Smooth muscle cell (in vitro differentiated cells): ENCODE measurements around the gene AOPEP. TPM values are rescaled to one million over a fixed set of nuclear protein-coding genes. Genes with fewer than 3 reads are reported as not detected.

Experiments
- DNase-seq: peaks from one replicate; lab custom pipeline; 2025; ENCODE audit not compliant: unreplicated experiment; lab: John Stamatoyannopoulos, UW
- H2AFZ ChIP-seq: fragments of 200-600 bp; sonication (generic); 2 replicates; pipeline ENCODE4 v1.6.0; 2016; ENCODE audit warnings: antibody characterized with exemption, low read depth, mild to moderate bottlenecking
- H3F3A ChIP-seq: fragments of 200-600 bp; sonication (generic); 2 replicates; pipeline ENCODE4 v1.6.0; 2017; ENCODE audit warnings: antibody characterized with exemption, low read depth
- H3K27ac ChIP-seq: fragments of 200-600 bp; sonication (generic); 2 replicates; pipeline ENCODE4 v1.5.1; 2016; ENCODE audit warnings: low read depth, mild to moderate bottlenecking
- H3K27me3 ChIP-seq: fragments of 200-600 bp; sonication (generic); 2 replicates; pipeline ENCODE4 v1.6.1; 2016; ENCODE audit warnings: low read depth, mild to moderate bottlenecking
- H3K36me3 ChIP-seq: fragments of 200-600 bp; sonication (generic); 2 replicates; pipeline ENCODE4 v1.5.1; 2016; ENCODE audit warnings: low read depth
- H3K4me1 ChIP-seq: fragments of 200-600 bp; sonication (generic); 2 replicates; pipeline ENCODE4 v1.5.1; 2016; ENCODE audit warnings: low read depth
- H3K4me2 ChIP-seq: fragments of 200-600 bp; sonication (generic); 2 replicates; pipeline ENCODE4 v1.6.0; 2016; ENCODE audit warnings: mild to moderate bottlenecking
- H3K4me3 ChIP-seq: fragments of 200-600 bp; sonication (generic); 2 replicates; pipeline ENCODE4 v1.5.1; 2016; ENCODE audit warnings: mild to moderate bottlenecking
- H3K79me2 ChIP-seq: fragments of 200-600 bp; sonication (generic); 2 replicates; pipeline ENCODE4 v1.6.0; 2016; ENCODE audit warnings: low read depth, mild to moderate bottlenecking
- H3K9ac ChIP-seq: fragments of 200-600 bp; sonication (generic); 2 replicates; pipeline ENCODE4 v1.6.0; 2016; ENCODE audit warnings: low read depth
- H3K9me3 ChIP-seq: fragments of 200-600 bp; sonication (generic); replicated peaks from 2 replicates; pipeline ENCODE4 v1.5.1; 2016; ENCODE audit warnings: low read depth
- H4K20me1 ChIP-seq: fragments of 200-600 bp; sonication (generic); 2 replicates; pipeline ENCODE4 v1.6.0; 2016; ENCODE audit warnings: low read depth
- WGBS: methylation state at CpG from one replicate; pipeline ENCODE4 v1.1.7; 2016; ENCODE audit warnings: low lambda C conversion rate; 5-methylcytosine and 5-hydroxymethylcytosine counted together
- polyA plus RNA-seq: library from polyadenylated mRNA; unstranded; fragments of >200 nt; fragmentation: Nextera tagmentation; extraction: Ambion mirVana; gene quantifications from 2 replicates; pipeline ENCODE4 v1.2.1, GENCODE V29; 2016
- total RNA-seq: library from RNA; depleted of rRNA; stranded (reverse); fragments of >200 nt; gene quantifications from 2 replicates; pipeline ENCODE4 v1.2.3, GENCODE V29; 2014
- TF ChIP-seq, protein P1 (sequence below): fragments of 200-600 bp; sonication (generic); IDR thresholded peaks from 2 replicates; pipeline ENCODE4 v1.5.1; 2017; ENCODE audit warnings: borderline replicate concordance, mild to moderate bottlenecking, antibody characterized with exemption; ENCODE audit not compliant: insufficient read depth, poor library complexity, severe bottlenecking

The AOPEP gene
- total and polyA plus RNA-seq, 2 experiments from 2014 or later, result 52.7 to 94.9 TPM

DNA sequence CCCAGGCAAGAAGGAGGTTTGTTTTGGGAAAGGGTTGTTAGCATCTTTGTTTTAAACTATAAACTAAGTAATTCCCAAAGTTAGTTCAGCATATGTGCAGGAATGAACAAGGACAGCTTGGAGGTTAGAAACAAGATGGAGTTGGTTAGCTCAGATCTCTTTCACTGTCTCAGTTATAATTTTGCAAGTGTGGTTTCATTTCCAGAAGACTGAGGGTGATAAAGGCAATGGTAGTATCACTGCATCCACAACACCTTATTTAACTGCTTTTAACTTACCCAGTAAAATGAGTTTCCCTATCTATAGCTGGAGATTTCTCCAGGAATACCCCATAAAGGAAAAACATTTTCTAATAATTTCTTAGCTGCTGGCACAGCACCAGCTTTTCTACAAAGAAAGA lies 152.7 kb downstream of the AOPEP start:
- no peaks in the 10 kb centered on the region for H3K27me3 ChIP-seq
- peak overlapping the region; percentile 84 for H3K27ac ChIP-seq
- peaks cover 27% of the 10 kb centered on the region for H3K79me2 ChIP-seq
- no peaks in the 10 kb centered on the region for H3K9me3 ChIP-seq
- H3K9ac ChIP-seq, result no peak overlapping the region
- H2AFZ ChIP-seq, result no peak overlapping the region
- H3K4me1 ChIP-seq, result peaks cover 31% of the 10 kb centered on the region
- no peak for DNase-seq
- no peaks in the 10 kb centered on the region for H3K36me3 ChIP-seq
- peaks cover 33% of the 10 kb centered on the region for H3F3A ChIP-seq
- no peaks in the 10 kb centered on the region for H4K20me1 ChIP-seq
- H3K4me2 ChIP-seq, result peak overlapping the region; percentile 54
- TF ChIP-seq, protein P1, sequence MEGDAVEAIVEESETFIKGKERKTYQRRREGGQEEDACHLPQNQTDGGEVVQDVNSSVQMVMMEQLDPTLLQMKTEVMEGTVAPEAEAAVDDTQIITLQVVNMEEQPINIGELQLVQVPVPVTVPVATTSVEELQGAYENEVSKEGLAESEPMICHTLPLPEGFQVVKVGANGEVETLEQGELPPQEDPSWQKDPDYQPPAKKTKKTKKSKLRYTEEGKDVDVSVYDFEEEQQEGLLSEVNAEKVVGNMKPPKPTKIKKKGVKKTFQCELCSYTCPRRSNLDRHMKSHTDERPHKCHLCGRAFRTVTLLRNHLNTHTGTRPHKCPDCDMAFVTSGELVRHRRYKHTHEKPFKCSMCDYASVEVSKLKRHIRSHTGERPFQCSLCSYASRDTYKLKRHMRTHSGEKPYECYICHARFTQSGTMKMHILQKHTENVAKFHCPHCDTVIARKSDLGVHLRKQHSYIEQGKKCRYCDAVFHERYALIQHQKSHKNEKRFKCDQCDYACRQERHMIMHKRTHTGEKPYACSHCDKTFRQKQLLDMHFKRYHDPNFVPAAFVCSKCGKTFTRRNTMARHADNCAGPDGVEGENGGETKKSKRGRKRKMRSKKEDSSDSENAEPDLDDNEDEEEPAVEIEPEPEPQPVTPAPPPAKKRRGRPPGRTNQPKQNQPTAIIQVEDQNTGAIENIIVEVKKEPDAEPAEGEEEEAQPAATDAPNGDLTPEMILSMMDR, result no peak
- H3K4me3 ChIP-seq, result no peak overlapping the region

DNA sequence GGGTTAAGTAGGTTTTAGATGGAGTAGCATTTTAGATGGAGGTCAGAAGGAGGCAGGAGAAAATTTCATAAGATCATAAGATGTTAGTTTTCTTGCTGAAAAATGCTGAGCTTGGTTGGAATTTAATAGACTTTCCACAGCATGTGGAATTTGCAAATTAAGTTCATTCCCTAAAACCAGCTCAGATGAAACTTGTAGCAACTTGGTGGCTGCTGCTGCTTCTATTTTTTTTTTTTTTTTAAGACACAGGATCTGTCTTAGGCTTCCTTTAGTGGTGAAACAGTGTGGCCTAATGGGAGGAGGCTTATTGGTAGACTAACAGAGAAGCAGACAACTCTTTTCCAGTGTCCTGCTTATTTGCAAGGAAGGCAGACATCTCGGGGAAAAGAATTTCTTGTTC lies 154.5 kb downstream of the AOPEP start:
- Histone ChIP-seq H3K27ac (peak overlapping the region; percentile 84), H3K27me3 (no peaks in the 10 kb centered on the region), H3K9ac (peak overlapping the region; percentile 24), H4K20me1 (no peaks in the 10 kb centered on the region), H2AFZ (no peak overlapping the region), H3K9me3 (no peaks in the 10 kb centered on the region), H3K4me3 (no peak overlapping the region), H3K79me2 (peaks cover 29% of the 10 kb centered on the region), H3F3A (peaks cover 22% of the 10 kb centered on the region), H3K4me1 (peaks cover 27% of the 10 kb centered on the region), H3K36me3 (no peaks in the 10 kb centered on the region), H3K4me2 (peak overlapping the region; percentile 67)
- TF ChIP-seq, protein P1, result no peak
- no peak for DNase-seq
- 10% methylated on average over 1 of the region's 1 CpG for WGBS

DNA sequence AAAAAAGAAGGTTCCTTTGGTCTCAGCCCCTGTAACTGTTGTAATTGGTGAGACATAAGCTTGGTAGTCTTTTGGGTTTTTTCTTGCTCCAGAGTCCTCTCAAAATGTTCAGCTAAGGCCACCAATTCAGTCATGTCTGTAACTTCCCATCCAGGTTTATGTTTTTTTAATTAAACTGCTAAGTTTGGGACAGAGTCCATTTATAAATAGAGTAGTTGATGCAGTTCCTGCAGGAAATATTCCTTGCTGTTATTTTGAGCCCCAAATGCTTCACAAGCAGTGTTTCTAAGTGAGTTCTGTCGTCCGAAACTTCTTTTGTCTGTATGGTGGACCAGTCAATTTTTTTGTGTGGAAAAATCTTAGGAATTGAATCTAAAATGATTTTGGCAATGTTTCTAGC lies 155.0 kb downstream of the AOPEP start:
- H3K27ac ChIP-seq, result peak overlapping the region; percentile 84
- peak overlapping the region; percentile 67 for H3K4me2 ChIP-seq
- 81% methylated on average over 2 of the region's 2 CpGs for WGBS

DNA sequence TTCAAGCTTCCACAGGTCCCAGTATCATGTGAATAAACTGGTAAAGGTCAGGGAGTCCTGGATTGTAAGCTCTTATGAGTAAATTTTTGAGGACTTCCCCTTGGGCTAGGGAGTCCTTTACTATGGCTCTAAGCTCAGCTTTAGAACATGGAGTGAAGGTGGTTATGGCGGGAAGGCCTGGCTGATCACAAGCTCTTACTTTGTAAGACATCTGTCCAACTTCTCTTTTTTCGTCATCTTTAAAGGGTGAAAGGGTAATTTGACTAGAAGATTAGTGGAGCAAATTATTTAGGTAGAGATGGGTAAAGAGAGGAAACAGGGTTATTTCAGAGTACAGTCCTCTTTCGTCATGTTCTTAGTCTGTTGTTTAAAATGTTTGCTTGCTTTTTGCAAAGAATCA lies 155.4 kb downstream of the AOPEP start:
- Histone ChIP-seq H2AFZ (no peak overlapping the region), H3K27ac (peak overlapping the region; percentile 84)

More for the DNA sequence above, 155.0 kb downstream of the AOPEP start:
- peak overlapping the region; percentile 24 for H3K9ac ChIP-seq
- peaks cover 31% of the 10 kb centered on the region for H3K4me1 ChIP-seq
- H3F3A ChIP-seq, result peaks cover 22% of the 10 kb centered on the region
- H3K36me3 ChIP-seq, result no peaks in the 10 kb centered on the region
- no peaks in the 10 kb centered on the region for H3K27me3 ChIP-seq
- TF ChIP-seq, protein P1, result no peak
- H4K20me1 ChIP-seq, result no peaks in the 10 kb centered on the region
- no peak for DNase-seq
- H2AFZ ChIP-seq, result no peak overlapping the region
- peaks cover 29% of the 10 kb centered on the region for H3K79me2 ChIP-seq
- H3K9me3 ChIP-seq, result no peaks in the 10 kb centered on the region
- no peak overlapping the region for H3K4me3 ChIP-seq

More for the DNA sequence above, 155.4 kb downstream of the AOPEP start:
- Histone ChIP-seq H3K4me3 (no peak overlapping the region), H3K79me2 (peaks cover 32% of the 10 kb centered on the region), H4K20me1 (no peaks in the 10 kb centered on the region), H3K9me3 (no peaks in the 10 kb centered on the region), H3K4me1 (peaks cover 31% of the 10 kb centered on the region), H3K4me2 (peak overlapping the region; percentile 67), H3K36me3 (no peaks in the 10 kb centered on the region), H3F3A (peaks cover 22% of the 10 kb centered on the region), H3K27me3 (no peaks in the 10 kb centered on the region), H3K9ac (no peak overlapping the region)
- DNase-seq, result no peak
- TF ChIP-seq, protein P1, result no peak
- 98% methylated on average over 3 of the region's 3 CpGs for WGBS
